Activated T-cell treated with anti-CD3 and anti-CD28 coated beads for 4 hours (primary cell): ENCODE results near the gene TRIM37.
"Not testable (repeated sequence)": the region's sequence is repeated elsewhere in the genome, so short reads cannot be mapped to it uniquely, and the experiment has no call there.

ENCODE experiments used
- DNase-seq: peaks from one replicate; pipeline ENCODE4 v3.0.0-alpha.2; 2020

Gene TRIM37, protein sequence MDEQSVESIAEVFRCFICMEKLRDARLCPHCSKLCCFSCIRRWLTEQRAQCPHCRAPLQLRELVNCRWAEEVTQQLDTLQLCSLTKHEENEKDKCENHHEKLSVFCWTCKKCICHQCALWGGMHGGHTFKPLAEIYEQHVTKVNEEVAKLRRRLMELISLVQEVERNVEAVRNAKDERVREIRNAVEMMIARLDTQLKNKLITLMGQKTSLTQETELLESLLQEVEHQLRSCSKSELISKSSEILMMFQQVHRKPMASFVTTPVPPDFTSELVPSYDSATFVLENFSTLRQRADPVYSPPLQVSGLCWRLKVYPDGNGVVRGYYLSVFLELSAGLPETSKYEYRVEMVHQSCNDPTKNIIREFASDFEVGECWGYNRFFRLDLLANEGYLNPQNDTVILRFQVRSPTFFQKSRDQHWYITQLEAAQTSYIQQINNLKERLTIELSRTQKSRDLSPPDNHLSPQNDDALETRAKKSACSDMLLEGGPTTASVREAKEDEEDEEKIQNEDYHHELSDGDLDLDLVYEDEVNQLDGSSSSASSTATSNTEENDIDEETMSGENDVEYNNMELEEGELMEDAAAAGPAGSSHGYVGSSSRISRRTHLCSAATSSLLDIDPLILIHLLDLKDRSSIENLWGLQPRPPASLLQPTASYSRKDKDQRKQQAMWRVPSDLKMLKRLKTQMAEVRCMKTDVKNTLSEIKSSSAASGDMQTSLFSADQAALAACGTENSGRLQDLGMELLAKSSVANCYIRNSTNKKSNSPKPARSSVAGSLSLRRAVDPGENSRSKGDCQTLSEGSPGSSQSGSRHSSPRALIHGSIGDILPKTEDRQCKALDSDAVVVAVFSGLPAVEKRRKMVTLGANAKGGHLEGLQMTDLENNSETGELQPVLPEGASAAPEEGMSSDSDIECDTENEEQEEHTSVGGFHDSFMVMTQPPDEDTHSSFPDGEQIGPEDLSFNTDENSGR

DNA sequence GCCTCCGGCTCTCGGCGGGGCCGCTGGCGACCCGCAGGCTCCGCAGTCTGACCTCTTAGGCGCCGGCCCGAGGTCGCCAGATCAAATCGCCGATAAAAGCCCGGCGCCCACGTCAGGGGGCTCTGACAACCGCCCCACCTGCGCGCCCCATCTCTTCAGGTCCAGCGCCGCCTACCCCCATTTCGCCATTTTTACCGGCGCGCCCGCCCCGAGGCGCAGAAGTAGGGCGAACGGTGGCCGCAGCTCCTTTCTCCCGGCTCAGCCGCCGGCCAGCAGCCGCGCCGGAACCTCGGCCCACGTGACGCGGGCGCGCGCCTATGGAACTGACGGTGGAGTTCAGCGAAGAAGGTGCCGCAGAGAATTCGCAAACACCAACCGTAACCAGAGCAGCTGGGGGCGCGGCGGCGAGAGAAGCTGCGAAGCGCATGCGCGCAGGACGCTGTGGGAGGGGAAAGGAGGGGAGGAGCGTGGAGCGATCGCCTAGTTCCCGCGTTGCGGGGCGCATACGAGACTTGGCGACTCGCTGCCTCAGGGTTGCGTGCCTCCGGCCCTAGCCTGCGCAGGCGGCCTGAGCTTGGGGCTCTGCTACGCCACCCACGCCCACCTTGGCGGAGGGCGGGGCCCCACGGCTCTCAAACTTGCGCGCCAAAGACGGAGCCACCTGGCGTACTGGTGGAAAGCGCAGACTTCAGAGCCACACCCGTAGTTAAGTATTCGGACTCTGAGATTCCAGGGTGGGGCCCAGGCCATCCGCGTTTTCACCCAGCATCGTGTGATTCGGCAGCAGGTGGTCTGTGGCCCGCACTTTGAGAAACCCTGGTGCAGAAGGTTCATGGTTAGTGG, at the start of gene TRIM37:
TSS of gene TRIM37 (minus strand) at position 418 of the 843 bp plus-strand sequence. CDS start 419 bp downstream, outside the sequence.
- DNase-seq, result peak; percentile 96

DNA sequence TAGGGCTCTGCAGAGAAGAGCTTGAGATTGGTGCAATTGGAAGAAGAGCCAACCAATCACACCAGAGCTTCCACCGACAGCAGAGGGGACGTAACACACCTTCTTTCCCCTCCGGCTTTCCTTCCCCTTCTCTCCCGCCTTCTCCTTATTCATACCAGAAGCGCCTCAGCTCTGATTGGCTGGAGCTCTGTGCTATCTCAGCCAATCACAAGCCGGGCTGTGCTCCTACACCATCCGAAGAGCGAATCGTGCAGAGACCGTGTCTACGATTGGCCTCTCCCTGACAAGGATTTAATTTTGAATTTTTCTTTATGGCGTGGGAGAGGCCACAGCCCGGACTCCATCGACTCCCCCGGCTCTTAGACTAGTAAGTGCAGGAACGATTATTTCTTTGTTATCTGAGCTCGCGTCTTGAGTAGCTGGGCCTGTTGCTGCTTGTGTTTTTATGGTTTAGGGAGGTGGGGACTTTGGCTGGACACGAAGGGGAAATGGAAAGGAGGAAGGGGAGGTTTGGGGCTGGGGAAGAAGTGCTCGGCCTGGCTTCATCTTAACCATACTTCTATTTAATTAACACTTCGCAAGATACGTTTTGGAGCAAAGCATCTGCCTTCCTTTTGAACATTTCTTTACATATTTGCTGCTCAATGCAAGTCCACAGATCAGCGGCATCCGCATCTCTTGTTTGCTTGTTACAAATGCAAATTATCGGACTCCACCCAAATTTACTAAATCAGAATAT, 48.9 kb upstream of the TRIM37 start, which contains the start of gene PRR11:
TSS of gene PRR11 (plus strand) at position 308 of the 739 bp plus-strand sequence. CDS start 14,007 bp downstream, outside the sequence.
- DNase-seq, result peak; percentile 83

DNA sequence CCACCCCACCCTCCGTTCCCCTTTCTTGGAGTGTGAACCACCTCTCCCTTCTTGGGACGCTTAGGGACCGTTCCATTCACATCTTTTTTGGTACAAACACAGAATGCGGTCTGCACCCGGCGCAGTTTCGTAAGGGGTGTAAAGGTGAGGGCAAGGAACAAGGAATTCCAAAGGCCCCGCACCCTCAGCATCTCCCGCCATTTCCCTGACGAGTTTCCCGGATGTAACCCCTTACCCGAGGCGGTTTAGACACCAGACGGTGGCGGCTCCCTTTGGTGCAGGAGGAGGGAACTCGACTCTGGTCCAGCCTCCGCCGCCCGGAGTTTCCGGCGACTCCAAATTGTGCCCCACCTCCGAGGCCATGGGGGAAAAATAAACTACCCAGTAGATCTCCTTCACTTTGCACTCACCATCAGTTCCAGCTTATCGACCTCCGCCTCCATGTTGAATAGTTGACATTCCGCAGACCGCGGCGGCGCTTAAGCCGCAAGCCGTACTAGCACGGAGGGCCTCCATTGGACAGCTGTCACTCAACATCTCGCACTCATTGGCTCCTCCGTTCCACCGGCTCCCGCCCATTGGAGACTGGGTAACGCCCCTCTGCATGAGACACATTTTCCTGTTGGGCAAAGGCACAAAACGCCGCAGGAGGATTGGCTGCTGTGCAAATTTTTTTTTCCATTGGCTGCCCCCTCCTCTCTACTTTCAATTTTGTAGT, 48.2 kb upstream of the TRIM37 start, which contains the start of gene SKA2:
TSS of gene SKA2 (minus strand) at position 466 of the 718 bp plus-strand sequence. CDS start at position 443, 23 bp downstream.
- peak; percentile 94 for DNase-seq

DNA sequence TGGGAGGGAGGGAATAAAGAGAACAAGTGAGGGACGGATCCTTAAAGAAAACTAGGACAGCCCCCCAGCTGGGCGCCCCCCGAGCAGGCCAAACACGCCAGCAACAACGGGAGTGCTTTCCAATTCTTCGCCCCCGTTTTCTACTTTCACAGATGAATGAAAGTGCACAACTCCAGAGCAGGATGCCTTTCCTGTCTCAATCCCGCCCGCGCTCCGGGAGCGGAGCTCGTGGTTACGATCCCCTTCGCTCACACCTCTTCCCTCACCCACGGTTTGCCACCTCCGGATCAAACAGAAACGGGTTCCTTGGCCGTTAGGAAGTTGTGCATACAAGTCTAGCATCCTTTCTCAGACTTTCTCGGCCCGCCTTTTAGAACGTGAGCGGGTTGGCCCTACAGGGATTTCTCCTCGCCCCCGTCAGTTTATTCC, 47.6 kb upstream of the TRIM37 start:
- peak; percentile 21 for DNase-seq

DNA sequence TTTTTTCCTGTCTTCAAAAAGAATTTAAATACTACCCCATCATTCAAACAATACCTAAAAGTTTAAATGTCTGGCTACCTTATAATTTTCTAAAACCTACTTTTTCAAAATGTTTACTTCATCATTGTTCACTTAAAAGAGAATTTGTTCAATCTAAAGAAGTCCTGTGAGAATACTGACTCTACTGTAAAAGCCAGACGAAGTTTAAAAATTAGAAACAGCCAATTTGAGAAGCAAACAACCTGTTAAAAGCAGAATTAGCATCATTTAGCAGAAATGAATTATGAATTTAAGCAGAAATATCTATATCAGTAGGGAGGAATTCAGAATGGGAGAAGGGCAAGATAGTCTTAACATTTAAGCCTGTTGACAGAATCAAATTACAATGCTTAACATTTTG, 46.2 kb upstream of the TRIM37 start:
- no peak for DNase-seq

DNA sequence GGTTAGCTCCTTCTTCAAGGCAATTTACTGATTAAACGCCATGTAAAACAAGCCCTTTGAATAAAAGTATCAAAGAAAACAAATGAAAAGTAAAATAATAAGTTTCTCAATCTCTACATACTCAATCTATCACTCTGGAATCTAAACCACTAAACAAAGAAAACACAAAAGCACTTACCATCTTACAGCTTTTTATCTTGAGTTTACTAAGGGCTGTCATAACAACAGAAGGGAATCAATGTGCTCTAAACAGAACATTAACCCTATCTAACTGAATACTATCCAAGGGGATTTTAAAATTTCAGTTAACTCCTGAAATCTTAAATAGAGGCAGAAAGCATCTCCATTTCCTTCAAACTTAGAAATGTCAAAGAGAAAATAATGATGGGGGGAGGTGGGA, 44.9 kb upstream of the TRIM37 start:
- no peak for DNase-seq

DNA sequence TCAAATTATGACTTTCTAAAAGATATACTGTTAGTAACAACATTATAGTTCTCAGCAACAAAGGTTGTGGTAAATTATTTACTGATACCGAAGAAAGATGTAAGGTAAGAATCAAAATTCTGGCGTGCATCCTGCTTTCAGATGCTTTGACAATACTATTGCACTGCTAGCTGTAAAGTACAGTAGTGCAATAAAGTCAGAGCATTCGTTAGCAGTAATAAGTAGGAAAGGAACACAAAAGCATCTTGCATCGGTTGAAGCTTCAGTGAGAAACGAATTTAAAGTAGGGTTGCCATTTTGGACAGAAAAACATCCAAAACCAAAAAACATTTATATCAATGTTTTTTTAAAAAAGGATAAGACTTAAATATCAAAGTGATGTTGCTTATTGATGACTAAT, 44.3 kb upstream of the TRIM37 start:
- DNase-seq, result no peak

DNA sequence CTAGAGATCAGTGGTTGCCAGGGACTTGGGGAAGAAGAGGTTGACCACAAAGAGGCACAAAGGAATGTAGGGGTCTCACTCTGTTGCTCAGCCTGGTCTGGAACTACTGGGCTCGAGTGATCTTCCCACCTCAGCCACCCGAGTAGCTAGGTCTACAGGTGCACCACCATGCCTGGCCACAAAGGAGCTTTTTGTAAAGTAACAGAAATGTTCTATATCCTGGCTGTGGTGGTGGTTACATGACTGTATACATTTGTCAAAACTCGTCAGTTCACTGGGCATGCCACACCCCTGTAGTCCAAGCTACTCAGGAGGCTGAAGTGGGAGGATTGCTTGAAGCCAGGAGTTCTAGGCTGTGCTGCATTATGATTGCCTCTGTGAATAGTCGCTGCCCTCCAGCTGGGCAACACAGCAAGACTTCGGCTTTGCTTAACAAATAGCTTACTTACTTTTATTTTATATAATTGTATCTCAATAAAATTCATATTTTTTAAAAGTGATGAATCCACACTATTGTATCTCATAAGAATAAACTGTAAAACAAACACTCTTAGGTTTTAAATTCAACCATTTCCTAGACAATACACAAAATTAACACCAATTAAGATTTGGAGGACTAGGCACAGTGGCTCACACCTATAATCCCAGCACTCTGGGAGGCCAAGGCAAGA, 43.3 kb upstream of the TRIM37 start:
- no peak for DNase-seq

DNA sequence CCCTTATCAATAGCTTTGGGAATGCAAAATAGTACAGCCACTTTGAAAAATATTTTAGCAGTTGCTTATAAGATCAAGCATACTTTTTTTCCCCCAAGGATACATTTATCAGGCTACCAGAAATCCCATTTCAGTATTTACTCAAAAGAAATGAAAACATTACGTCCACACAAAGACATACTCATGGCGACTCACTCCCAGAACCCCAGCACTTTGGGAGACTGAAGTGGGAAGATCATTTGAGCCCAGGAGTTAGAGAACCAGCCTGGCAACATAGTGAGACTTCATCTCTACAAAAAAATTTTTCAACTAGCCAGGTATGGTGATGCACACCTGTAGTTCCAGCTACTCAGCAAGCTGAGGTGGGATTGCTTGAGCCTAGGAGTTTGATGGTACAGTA, 42.4 kb upstream of the TRIM37 start:
- DNase-seq, result no peak

DNA sequence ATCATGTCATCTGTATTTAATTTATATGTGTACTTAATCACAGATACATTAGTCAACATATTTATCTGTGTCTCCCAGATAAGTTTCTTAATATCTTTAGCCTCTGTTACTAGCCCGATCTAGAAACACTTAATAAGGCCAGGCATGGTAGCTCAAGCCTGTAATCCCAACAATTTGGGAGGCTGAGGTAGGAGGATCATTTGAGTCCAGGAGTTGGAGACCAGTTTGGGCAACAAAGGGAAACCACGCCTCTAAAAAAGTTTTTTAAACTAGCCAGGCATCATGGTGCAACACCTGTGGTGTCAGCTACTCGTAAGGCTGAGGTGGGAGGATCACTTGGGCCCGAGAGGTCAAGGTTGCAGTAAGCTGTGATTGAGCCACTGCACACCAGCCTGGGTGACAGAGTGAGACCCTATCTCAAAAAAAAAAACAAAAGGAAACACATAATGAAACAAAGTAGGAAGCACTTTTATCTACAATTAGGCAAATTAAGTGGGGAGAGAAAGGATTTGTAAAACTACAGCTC, 39.0 kb upstream of the TRIM37 start:
- DNase-seq, result no peak

DNA sequence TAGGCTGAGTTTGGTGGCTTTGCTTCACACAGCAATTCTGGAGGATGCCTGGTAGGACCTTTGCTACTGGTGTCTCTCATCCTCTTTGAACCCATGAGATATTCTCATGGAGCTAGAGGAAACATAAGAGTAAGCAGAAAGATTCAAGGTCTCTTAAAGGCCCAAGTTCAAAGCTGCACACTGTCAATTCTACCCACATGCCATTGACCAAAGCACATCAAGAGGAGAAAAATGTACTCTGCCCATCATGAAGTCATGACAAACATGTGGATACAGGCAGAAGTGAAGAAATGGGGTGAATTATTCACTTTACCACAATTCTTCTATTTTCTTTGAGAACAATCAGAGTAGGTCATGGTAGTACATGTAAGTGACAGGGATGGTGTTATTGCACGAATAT, 35.2 kb upstream of the TRIM37 start:
- DNase-seq, result no peak

DNA sequence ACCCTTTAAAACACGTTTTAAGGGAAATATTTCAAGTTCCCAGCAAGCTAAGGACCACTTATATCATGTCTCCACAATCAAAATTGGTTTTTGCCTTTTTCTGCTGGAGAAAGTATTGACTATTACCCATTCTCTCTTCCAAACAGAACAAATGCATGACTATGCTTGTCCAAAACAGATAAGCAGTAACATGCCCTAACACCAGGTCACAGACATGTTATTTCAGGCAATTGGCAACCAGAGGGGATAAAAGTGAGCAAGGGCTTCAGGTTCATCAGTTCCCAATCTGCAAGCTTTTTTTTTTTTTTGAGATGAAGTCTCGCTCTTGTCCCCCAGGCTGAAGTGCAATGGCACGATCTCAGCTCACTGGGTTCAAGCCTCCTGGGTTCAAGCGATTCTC, 33.3 kb upstream of the TRIM37 start:
- DNase-seq, result no peak

DNA sequence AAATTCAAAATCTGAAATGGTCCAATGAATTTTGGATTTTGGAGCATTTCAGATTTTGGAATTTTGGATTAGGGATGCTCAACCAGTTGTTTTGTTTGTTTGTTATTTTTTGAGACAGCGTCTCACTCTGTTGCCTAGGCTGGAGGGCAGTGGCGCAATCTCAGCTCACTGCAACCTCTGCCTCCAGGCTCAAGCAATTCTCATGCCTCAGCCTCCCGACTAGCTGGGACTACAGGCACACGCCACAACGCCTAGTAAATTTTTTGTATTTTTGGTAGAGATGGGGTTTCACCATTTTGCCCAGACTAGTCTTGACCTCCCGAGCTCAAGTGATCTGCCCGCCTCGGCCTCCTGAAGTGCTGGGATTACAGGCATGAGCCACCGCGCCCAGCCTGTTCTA, 31.7 kb upstream of the TRIM37 start:
- not testable (repeated sequence) for DNase-seq

DNA sequence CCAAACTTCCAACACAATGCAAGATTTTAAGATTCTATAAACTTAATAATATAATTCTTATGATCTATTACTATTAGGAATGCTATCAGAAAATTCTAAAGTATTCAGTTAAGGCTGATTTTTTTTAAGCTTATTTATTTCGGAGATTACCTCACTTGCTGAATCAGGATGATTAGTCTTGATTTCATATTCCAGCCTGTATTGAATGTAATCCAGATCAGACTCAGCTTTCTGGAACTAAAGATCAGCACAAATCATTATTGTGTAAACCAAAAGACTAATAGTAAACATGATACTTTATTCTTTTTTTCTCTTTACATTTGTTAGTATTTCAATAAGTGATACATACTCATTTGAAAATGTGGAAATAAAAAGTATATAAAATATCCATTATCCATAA, 24.5 kb upstream of the TRIM37 start:
- no peak for DNase-seq

DNA sequence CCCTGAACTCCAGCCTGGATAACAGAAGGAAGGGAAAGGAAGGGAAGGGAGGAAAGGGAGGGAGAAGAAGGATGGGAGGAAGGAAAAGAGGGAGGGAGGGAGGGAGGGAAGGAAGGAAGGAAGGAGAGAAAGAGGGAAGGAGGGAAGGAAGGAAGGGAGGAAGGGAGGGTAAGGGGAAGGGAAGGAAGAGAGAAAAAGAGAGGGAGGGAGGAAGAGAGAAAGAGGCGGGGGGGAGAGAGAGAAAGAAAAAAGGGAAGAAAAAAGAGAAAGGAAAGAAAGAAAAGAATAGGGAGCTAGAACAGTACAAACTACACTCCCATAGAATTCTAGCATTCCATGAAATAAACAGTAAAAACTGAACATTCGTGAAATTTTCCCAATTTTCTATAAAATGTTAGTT, 23.1 kb upstream of the TRIM37 start:
- no peak for DNase-seq

DNA sequence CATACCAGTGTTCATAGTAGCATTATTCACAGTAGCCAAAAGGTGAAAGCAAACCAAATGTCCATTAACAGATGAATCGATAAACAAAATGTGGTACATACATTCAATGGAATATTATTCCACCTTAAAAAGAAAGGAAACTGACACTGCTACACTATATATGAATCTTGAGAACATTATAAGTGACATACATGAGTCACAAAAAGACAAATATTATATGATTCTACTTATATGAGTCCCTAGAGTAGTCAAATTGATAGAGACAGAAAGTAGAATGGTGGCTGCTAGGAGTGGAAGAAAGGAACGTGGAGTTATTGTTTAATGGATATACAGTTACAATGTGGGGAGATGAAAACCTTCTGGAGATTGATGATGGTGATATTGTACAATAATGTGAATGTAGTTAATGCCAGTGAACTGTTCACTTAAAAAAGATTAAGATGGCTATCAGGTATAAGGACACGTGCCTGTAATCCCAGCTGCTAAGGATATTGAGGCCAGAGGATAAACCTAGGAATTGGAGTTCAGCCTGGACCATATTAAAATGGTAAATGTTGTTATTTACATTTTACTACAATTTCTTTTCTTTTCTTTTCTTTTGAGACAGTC, 20.2 kb upstream of the TRIM37 start:
- no peak for DNase-seq

DNA sequence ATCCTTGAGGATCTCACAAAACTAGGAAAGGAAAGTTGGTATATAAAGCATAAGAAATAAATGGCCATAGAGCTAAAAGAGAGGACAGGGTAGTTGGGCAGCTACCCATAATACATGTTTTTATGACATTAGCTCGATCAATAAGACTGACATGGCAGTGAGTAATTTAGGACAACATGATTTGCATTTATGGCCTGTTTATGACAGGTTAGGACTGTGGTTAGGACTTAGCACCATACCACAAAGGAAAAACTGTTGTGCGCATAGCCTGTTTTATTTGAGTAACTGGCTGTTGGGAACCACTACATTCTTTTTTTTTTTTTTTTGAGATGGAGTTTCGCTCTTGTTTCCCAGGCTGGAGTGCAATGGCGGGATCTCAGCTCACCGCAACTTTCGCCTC, 18.0 kb upstream of the TRIM37 start:
- DNase-seq, result no peak

DNA sequence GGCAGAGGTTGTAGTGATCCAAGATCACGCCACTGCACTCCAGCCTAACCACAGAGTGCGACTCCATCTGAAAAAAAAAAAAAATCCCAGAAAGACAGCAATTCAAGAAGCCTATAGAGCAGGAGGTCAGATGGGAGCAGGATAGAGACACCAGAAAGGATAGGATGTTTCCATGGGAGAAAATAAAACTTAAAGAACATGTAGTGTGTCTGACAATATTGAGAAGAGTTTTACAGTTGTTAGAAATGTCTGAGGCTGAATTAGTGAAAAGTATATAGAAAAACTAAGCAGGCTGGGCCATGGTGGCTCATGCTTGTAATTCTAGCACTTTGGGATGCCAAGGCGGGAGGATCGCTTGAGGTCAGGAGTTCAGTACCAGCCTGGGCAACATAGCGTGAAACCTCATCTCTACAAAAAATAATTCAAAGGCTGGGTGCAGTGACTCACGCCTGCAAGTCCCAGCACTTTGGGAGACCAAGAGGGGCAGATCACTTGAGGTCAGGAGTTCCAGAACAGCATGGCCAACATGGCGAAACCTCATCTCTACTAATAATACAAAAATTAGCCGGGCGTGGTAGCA, 15.3 kb upstream of the TRIM37 start:
- no peak for DNase-seq

DNA sequence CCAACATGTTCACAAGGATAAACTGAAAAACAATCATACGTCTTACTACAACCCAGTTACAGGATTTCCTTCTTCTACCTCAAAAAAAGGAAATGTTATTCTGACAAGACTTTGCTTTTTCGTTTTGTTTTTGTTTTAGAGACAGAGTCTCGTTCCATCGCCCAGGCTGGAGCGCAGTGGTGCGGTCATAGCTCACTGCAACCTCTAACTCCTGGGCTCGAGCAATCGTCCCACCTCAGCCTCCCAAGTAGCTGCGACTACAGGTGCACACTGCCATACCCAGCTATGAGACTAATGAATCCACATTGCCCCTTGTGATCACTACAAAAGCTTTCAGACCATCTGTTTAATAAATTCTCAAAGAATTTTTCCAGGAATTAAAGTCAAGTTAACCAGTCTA, 8.8 kb upstream of the TRIM37 start:
- no peak for DNase-seq
